Measurements from ENCODE around the gene PCDHGC5.

Gene PCDHGC5

DNA sequence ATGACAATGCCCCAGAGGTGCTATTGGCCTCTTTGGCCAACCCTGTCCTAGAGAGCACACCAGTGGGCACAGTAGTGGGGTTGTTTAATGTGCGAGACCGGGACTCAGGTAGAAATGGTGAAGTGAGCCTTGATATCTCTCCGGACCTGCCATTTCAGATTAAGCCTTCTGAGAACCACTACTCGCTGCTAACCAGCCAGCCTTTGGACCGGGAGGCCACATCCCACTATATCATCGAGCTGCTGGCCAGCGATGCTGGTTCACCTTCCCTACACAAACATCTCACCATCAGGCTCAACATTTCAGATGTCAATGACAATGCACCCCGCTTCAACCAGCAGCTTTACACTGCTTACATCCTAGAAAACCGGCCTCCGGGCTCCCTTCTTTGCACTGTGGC lies 1.4 kb downstream of the PCDHGC5 start:
- no peak for DNase-seq (ENCODE audit: extremely low read depth in 1 of 2, low read depth in 1 of 2)

DNA sequence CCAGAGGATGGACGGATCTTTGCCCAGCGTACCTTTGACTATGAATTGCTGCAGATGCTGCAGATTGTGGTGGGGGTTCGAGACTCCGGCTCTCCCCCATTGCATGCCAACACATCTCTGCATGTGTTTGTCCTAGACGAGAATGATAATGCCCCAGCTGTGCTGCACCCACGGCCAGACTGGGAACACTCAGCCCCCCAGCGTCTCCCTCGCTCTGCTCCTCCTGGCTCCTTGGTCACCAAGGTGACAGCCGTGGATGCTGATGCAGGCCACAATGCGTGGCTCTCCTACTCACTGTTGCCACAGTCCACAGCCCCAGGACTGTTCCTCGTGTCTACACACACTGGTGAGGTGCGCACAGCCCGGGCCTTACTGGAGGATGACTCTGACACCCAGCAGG lies 1.9 kb downstream of the PCDHGC5 start:
- DNase-seq (ENCODE audit: extremely low read depth in 1 of 2, low read depth in 1 of 2), result no peak

DNA sequence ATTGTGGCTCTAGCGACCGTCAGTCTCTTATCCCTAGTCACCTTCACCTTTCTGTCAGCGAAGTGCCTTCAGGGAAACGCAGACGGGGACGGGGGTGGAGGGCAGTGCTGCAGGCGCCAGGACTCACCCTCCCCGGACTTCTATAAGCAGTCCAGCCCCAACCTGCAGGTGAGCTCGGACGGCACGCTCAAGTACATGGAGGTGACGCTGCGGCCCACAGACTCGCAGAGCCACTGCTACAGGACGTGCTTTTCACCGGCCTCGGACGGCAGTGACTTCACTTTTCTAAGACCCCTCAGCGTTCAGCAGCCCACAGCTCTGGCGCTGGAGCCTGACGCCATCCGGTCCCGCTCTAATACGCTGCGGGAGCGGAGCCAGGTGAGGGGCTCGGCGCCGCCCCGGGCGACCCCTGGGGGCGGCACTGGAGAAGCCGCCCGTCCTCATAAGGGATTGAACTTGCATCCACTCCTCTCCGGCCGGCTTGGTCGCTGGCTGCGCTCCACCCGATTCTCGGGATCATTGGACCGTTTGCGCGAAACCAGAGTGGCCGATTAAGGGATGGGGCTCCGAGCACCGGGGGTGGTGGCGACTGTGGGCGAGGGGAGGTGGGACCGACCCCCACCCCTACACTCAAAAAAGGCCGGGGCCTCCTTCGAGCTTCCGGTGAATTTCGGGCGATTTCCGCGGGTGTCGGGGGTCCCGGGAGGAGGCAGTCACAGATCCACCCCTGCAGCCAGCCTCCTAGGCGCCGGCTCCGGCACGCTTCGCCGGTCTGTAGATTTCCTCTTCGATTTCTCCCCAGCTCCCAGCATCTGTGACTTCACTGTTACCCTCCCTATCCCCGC lies 2.7 kb downstream of the PCDHGC5 start:
- no peak for DNase-seq (ENCODE audit: extremely low read depth in 1 of 2, low read depth in 1 of 2)

DNA sequence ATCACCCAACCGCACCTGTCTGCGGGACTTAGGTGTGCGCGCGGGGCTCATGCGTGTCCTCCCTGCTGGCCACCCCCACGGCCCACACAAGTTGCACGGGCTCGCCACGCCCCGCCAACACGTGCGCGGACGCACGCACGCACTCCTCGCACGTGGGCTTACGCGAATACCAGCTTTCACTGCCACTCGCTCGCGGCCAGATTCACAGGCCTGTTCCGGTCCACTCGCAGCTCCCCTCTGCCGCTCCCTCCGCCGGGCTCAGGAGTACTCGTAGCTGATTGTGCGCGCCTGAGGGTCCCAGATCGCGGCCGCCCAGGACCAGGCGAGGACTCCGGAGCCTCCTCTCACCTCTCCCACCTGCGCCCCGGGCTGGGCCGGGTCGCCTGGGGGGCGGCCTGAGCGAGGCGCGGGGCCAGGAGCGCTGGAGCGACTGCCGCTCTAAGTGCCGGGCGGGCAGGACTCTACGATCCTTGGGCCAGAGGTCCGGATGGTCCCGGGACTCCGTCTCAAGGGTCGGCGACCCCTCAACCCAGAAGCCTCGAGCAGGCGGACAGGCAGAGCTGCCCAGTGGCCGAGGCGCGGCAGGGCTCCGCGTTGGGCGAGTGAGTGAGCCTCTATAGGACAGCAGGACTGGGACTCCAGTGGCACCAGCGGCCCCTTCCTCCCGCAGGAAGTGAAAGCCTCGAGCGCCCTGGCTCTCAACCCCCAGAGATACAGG lies 3.4 kb downstream of the PCDHGC5 start:
- no peak for DNase-seq (ENCODE audit: extremely low read depth in 1 of 2, low read depth in 1 of 2)

DNA sequence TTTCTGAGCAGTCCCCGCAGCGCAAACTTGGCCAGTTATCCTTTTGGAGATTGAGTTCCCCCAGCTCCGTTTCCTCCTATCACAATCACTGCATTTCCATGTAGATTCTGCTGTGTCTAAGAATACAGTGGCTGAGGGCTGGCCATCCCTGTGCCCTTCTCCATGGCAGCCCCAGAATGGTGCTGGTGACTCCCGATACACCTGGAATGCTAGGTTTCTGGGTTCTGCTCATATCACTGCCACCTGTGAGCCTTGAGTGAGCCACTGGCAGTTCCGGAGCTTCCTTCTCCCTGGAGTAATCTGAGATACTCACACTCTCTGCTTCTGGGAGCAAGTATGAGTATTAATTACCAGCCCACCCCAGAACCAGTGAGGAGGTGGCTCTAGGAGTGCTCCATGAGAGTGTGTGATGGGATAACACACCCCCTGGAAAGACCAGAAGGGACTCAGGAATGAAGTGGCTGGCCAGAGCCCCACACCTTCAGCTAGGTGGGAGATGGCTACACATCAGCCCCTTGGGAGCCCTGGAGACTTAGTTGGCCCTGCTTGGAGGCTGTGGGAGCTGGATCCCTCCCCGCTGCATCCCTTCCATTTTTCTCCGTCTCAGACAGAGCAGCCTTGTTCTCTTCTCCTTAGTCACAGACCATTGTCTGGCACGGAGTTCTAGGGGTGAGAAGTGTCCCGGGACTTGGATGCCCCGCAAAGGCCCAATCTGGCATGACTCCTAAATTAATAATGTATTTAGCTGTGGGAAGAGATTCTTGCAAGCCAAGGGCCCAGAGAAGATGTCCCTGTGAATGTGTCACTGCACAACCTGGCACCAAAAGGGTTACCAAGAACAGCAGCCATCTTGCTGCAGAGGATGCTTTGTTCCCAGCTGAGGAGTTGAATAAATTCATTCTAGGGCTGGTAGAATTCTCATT lies 4.9 kb downstream of the PCDHGC5 start:
- no peak for DNase-seq (ENCODE audit: extremely low read depth in 1 of 2, low read depth in 1 of 2)

DNA sequence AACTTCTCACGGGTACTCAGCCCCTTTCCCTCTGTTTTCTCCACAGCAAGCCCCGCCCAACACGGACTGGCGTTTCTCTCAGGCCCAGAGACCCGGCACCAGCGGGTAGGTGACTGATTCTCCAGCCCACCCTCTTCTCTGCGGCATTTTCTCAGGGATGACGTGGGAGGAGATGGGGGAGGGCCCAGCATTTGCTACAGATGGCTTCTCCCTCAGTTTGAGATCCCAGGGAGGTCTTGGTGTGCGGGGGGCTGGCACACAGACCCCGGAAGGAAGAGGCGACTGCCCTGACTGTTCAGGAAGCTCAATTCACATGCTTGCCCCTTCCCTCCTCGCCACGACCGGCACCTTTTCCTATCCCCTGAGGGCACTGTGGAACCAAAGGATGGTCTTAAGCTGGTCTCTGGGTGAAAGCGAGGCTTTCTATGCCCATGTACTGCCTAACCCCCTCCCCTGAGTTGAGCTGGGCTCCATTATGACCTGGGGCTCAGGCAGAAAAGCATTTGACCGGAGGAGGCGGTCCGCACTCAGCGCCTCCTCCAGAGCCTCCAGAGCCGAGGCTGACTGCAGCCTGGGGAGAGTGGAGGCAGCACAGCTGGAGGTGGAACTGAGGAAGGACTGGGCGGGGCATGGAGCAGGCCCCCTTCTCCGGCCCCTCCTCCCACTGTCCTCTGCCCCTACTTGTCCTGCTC lies 6.0 kb downstream of the PCDHGC5 start:
- DNase-seq (ENCODE audit: extremely low read depth in 1 of 2, low read depth in 1 of 2), result no peak

DNA sequence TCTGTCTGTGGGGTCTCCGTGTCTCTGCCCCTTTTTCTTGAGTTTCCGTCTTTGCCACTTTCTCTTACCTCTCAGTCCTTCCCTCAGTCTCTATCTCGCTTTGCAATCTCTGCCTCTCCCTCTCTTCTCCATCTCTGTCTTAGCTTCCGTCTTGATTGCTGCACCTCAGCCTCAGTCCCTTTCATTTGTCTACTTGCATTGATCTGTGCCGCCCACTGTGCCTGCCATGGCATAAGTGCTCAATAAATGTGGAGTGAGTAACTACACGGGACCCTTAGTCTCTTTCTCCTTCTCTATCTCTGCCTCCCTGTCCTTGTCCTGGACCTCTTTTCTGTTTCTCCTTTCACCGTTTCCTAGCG lies 6.6 kb downstream of the PCDHGC5 start:
- no peak for DNase-seq (ENCODE audit: extremely low read depth in 1 of 2, low read depth in 1 of 2)

DNA sequence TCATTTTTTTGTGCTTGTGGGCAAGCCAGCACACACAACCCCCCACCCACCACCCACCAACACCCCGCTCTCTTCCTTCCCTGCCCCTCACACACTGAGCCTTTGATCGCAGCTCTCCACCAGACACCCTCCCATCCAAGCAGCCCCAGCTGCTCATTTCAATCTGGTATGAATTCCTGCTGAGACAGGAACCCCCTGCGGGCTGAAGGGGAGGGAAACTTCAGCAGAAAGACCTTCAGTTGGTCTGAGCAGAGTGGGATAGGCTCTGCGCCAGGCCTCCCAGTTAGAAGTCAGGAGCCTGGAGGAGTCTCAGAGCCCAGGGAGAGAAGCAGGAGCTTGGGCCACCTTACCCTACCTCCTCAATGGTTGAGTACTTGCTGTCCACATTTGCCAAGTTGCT lies 7.2 kb downstream of the PCDHGC5 start:
- no peak for DNase-seq (ENCODE audit: extremely low read depth in 1 of 2, low read depth in 1 of 2)

DNA sequence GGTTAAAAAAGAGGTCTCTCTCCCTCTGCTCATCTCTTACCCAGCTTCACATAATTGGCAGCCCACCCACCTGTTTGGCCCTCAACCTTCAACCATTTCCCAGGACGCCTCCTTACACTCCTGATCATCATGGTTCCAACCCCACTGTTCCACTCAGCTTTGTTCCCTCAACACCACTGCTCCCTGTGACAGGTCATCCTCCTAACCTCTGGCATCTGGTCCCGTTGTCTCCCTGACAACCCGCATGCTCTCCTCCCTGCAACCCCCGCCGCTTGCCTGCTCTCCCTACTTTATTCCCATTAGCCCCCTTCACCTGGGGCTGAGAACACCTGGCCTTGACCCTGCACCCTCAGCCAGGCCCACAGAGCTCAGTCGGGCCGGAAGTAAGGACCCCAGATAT lies 12.9 kb downstream of the PCDHGC5 start:
- DNase-seq (ENCODE audit: extremely low read depth in 1 of 2, low read depth in 1 of 2), result no peak

DNA sequence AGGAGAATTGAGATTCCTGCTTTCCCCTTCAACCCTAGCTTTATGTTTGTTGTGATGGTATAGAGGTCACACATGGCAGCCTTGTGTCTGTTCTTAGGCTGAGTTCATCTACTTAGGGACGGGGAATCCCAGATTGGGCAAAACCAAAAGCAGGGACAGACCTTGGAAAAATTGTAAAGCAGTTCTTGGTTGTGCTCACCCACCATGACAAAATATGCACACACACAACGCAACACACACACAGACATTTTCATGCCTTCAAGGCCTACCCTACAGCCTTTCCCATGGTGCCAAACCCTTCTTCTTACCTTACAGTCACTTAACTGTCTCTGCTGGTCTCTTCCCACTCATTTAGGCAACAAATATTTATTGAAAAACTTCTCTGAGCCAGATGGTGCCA lies 14.8 kb downstream of the PCDHGC5 start:
- DNase-seq (ENCODE audit: extremely low read depth in 1 of 2, low read depth in 1 of 2), result no peak

DNA sequence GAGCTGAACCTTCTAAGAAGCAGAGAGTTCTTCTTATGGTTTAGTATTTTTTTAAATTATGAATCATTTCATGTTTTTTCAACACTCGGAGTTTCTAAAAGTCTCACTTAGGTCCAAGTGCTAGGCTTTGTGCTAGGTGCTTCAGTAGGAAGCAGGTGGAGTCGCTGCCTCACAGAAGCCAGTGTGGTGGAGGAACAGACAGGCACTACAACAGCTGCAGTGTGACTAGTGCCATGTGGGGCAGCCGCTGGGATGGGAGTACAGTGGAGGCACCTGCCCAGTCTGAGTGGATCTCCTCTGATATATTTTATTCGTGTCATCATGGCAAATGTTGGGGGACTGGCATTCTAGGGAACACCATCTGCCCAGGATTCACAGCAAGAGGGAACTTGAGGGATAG lies 15.3 kb downstream of the PCDHGC5 start:
- no peak for DNase-seq (ENCODE audit: extremely low read depth in 1 of 2, low read depth in 1 of 2)

DNA sequence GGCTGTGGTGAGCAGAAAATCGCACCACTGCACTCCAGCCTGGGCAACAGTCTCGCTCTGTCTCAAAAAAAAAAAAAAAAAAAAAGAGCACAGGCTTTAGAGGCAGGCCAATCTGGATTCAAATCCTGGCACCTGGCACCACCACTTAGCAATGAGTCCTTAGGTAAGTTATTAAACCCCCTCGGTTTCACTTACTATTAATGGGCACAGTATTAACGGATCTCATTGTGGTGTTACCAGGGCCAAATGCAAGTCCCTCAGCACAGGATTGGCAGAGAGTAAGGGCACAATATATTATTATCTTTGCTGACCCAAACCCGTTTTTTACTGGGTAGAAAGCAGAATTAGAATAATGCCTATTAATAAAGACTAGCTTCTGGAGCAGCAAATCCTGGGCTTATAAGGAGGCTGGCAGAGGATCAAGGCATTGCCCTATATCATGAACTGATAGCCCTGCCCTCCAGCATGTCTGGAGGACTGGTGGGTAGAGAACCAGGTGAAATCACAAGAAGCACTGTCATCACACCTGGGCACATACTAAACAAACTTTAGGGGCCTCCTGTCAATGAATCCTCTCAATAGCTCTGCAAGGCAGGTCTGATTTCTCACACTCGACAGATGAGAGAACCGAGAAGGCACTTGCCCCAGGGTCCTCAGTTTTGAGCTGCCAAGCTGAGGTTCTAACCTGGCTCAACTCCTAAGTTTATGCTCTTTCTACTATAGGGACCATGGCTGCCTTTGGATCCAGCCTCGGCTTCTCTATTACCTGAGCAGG lies 17.7 kb downstream of the PCDHGC5 start:
- DNase-seq (ENCODE audit: extremely low read depth in 1 of 2, low read depth in 1 of 2), result no peak

DNA sequence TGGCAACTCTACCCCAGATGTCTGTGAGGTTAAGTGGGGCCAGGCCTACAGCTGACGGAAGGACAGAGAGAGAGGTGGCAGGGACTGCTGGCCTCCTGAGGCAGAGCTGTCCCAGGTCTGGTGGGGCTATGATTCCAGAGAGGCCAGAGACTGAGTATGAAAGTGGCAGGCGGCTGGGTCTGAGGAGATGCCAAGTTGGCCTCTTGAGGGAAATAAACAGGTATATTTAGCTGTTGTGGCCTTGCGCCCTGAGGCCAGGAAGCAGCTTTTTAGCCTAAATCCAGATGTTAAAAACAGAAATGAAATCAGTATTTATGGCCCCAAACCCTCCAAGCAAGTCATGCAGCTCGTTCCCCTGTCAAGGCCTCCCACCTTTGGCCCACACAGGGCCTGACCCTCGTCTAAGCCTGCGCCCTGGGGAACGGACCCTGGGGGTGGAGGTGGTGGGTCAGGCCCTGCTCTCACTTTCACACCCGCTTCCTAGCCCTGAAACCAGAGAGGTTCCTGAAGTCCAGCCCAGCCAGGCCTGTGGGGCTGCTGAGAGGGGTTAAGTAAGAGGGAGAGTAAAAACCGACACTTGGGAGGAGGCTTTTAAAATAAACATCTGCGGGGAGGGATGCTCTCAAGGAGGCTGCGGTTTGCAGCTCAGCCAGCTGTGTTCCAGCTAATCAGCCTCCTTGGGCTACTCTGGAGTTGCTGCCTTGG lies 18.7 kb downstream of the PCDHGC5 start:
- no peak for DNase-seq (ENCODE audit: extremely low read depth in 1 of 2, low read depth in 1 of 2)

DNA sequence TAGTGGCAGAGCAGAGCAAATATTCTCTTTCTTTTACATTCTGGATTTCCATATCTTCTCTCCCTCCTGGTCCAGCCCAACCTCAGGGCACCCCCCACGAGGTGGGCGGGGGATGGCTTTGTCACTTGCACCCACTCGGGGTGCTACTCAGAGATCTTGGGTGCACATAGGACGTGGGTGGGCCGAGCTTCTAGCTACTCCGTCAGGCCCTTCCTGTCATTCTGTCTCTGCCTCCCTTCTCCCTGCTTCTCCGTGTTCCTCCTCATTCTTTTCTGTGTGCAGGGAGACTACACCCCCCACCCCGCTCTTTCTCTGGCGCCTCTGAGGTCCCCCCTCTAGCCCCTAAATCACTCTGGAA lies 19.5 kb downstream of the PCDHGC5 start:
- DNase-seq (ENCODE audit: extremely low read depth in 1 of 2, low read depth in 1 of 2), result no peak

DNA sequence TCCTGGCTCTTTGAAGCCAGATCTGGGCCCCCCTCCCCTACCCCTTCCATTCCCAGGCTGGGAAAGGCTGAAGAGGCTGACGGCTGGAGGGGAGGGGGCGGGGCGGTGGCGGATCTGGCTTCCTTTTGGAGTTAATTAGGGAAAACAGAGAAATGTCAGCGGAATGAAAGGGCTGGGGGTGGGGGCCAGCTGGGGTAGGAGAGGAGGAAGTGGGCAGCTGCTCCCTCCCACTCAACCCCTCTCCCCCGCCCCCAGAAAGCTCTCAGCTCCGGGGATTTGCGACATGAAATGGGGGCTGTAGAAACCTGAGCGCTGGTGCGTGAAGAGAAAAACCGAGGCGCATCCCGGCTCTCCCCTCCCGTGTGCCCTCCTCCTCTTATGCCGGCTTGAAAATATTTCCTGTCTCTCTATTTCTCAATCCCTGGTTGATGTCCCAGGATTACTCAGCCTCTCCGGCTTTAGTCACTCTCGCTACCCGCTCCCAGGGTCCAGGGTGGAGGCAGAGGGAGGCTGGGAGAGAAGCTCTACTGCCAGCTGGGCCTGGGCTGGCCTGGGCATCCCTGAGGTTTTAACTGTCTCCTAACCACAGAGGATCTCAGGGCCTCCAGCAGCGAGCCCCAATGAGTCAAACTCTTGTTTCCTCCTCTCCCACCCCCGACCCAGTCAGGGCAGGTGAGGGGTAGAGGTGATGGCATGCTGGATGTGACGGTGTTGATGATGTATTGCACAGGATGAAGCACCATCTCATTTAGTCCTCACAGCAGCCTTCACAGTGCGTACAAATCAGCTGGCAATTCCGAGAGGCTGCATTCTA lies 20.1 kb downstream of the PCDHGC5 start:
- DNase-seq (ENCODE audit: extremely low read depth in 1 of 2, low read depth in 1 of 2), result no peak

DNA sequence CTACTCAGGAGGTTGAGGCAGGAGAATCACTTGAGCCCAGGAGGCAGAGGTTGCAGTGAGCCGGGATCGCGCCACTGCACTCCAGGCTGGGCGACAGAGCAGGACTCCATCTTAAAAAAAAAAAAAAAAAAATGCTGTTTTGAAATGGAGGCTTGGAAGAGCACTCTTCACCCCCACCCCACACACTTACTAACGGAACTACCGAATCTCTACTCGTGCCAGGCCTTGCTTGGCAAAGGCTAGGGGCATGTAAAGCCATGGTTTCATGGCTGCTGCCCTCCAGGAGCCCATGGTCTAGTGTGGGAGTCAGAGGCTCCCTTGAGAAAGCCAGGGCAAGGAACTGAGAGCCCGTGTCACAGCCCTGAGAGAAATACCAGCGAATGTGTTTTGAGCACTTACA lies 21.3 kb downstream of the PCDHGC5 start:
- no peak for DNase-seq (ENCODE audit: extremely low read depth in 1 of 2, low read depth in 1 of 2)

DNA sequence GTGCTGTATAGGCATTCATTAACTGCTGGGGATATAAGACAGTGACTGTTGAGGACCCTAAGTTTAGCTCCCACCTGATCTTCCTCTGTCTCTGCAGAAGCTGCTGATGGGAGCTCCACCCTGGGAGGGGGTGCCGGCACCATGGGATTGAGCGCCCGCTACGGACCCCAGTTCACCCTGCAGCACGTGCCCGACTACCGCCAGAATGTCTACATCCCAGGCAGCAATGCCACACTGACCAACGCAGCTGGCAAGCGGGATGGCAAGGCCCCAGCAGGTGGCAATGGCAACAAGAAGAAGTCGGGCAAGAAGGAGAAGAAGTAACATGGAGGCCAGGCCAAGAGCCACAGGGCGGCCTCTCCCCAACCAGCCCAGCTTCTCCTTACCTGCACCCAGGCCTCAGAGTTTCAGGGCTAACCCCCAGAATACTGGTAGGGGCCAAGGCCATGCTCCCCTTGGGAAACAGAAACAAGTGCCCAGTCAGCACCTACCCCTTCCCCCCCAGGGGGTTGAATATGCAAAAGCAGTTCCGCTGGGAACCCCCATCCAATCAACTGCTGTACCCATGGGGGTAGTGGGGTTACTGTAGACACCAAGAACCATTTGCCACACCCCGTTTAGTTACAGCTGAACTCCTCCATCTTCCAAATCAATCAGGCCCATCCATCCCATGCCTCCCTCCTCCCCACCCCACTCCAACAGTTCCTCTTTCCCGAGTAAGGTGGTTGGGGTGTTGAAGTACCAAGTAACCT lies 22.1 kb downstream of the PCDHGC5 start:
- DNase-seq (ENCODE audit: extremely low read depth in 1 of 2, low read depth in 1 of 2), result no peak

DNA sequence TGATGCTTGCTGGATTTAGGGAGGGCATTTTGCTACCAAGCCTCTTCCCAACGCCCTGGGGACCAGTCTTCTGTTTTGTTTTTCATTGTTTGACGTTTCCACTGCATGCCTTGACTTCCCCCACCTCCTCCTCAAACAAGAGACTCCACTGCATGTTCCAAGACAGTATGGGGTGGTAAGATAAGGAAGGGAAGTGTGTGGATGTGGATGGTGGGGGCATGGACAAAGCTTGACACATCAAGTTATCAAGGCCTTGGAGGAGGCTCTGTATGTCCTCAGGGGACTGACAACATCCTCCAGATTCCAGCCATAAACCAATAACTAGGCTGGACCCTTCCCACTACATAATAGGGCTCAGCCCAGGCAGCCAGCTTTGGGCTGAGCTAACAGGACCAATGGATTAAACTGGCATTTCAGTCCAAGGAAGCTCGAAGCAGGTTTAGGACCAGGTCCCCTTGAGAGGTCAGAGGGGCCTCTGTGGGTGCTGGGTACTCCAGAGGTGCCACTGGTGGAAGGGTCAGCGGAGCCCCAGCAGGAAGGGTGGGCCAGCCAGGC lies 23.0 kb downstream of the PCDHGC5 start:
- no peak for DNase-seq (ENCODE audit: extremely low read depth in 1 of 2, low read depth in 1 of 2)

Measured in activated CD8-positive, alpha-beta memory T cell treated with anti-CD3 and anti-CD28 coated beads for 1 hour (primary cell).